Natural killer cell (primary cell): ENCODE measurements around the gene AHNAK2. TPM values are rescaled to one million over a fixed set of nuclear protein-coding genes. Genes with fewer than 3 reads are reported as not detected.

ENCODE experiments used
- ATAC-seq, 3 donors: fragments of 150-1000 bp in 2 of 3; fragments of 200-7000 bp in 1 of 3; cut with Tn5 transposase; 1 replicate in 1 of 3; 2 replicates in 2 of 3; pipeline ENCODE4 v1.10.0; 2021; ENCODE audit warnings: mild to moderate bottlenecking in 2 of 3, moderate library complexity in 2 of 3
- DNase-seq, 2 donors: peaks; one replicate each; pipeline versions ENCODE4 v3.0.0 to v3.0.0-alpha.2; 2013 to 2021; ENCODE audit warnings: mixed read lengths in 1 of 2
- H3K27ac ChIP-seq: one replicate; pipeline ENCODE4 v1.5.1; 2013; ENCODE audit warnings: mild to moderate bottlenecking, low read length
- H3K27me3 ChIP-seq: one replicate; pipeline ENCODE4 v1.6.1; 2013; ENCODE audit warnings: low read length; ENCODE audit not compliant: control insufficient read depth, insufficient read depth
- H3K36me3 ChIP-seq: one replicate; pipeline ENCODE4 v1.6.1; 2013; ENCODE audit warnings: low read length; ENCODE audit not compliant: control insufficient read depth, insufficient read depth
- H3K4me1 ChIP-seq: one replicate; pipeline ENCODE4 v1.6.1; 2013; ENCODE audit warnings: low read length; ENCODE audit not compliant: control insufficient read depth, insufficient read depth
- H3K4me3 ChIP-seq: one replicate; pipeline ENCODE4 v1.5.1; 2013; ENCODE audit warnings: low read length
- H3K9me3 ChIP-seq: one replicate; pipeline ENCODE4 v1.6.1; 2013; ENCODE audit warnings: low read length; ENCODE audit not compliant: control insufficient read depth, insufficient read depth
- H3K27ac Mint-ChIP-seq, 2 donors: one replicate each; pipeline ENCODE4 v1.8.0; 2022; ENCODE audit warnings: mild to moderate bottlenecking in 2 of 2, mixed read lengths in 2 of 2, moderate library complexity in 1 of 2
- H3K27me3 Mint-ChIP-seq, 2 donors: one replicate each; pipeline ENCODE4 v1.8.0; 2022; ENCODE audit warnings: low read depth in 2 of 2, mixed read lengths in 2 of 2
- H3K36me3 Mint-ChIP-seq: one replicate; pipeline ENCODE4 v1.8.0; 2022; ENCODE audit warnings: mixed read lengths
- H3K4me1 Mint-ChIP-seq, 2 donors: one replicate each; pipeline ENCODE4 v1.8.0; 2022; ENCODE audit warnings: mixed read lengths in 2 of 2
- H3K4me3 Mint-ChIP-seq: one replicate; pipeline ENCODE4 v1.8.0; 2022; ENCODE audit warnings: mild to moderate bottlenecking, moderate library complexity, mixed read lengths
- H3K9me3 Mint-ChIP-seq, 2 donors: one replicate each; pipeline ENCODE4 v1.8.0; 2022; ENCODE audit warnings: mixed read lengths in 2 of 2
- WGBS: methylation state at CpG from one replicate; pipeline ENCODE4 v1.1.7; 2013; ENCODE audit warnings: missing lambda C conversion rate; ENCODE audit not compliant: insufficient coverage; 5-methylcytosine and 5-hydroxymethylcytosine counted together
- intact Hi-C: fragments of 100-400 bp; cut with micrococcal nuclease; formaldehyde crosslinking; loops from one replicate; pipeline ENCODE4 v1.14.2; 2022
- total RNA-seq, 4 donors: library from RNA; stranded (reverse); fragments of 120-200 nt in 1 of 4; gene quantifications; one replicate each; pipeline versions ENCODE4 v1.2.3 to v1.2.4, GENCODE V29; 2013 to 2022
- TF ChIP-seq, protein P1 (sequence below): fragments of 200-600 bp; IDR thresholded peaks from one replicate; pipeline ENCODE4 v1.8.0; 2022; ENCODE audit warnings: antibody characterized with exemption

Gene AHNAK2
- total RNA-seq, 3 donors from 2014 or later (not counting 1 experiment from before 2014, with no cell fraction given) = 0.05 TPM; not detected in 2

GRCh38 chr14:105020815-105021655 is 42.9 kb upstream of the AHNAK2 start, which contains the start of gene CDCA4:
Gene CDCA4, minus strand, starts transcription at chr14:105021083. Its CDS starts 9,154 bp downstream, at chr14:105011929.
- no peaks in the 10 kb centered on the region for H3K9me3 Mint-ChIP-seq
- peak; percentile 98 for DNase-seq
- H3K27ac ChIP-seq = peak within 1 kb of the TSS; percentile 77
- under 1% methylated on average over 115 of the region's 115 CpGs for WGBS
- H3K4me1 Mint-ChIP-seq = peaks cover 35% of the 10 kb centered on the region in 2 donors
- H3K36me3 ChIP-seq = no peaks in the 10 kb centered on the region
- ATAC-seq = peak; percentile 83 to 93 (median 84)
- H3K27me3 ChIP-seq = no peaks in the 10 kb centered on the region
- no peaks in the 10 kb centered on the region for H3K36me3 Mint-ChIP-seq
- no peaks in the 10 kb centered on the region for H3K9me3 ChIP-seq
- no peaks in the 10 kb centered on the region for H3K27me3 Mint-ChIP-seq
- intact Hi-C loops = loop anchor here (1.0 kb wide), 2 partner anchors 36 to 470 kb away; partner anchors contain the start of genes CLBA1 and TEDC1
- peak within 1 kb of the TSS; percentile 88 to 92 for H3K27ac Mint-ChIP-seq
- H3K4me3 Mint-ChIP-seq = peak within 1 kb of the TSS; percentile 90
- peaks cover 44% of the 10 kb centered on the region for H3K4me1 ChIP-seq
- TF ChIP-seq, protein P1, sequence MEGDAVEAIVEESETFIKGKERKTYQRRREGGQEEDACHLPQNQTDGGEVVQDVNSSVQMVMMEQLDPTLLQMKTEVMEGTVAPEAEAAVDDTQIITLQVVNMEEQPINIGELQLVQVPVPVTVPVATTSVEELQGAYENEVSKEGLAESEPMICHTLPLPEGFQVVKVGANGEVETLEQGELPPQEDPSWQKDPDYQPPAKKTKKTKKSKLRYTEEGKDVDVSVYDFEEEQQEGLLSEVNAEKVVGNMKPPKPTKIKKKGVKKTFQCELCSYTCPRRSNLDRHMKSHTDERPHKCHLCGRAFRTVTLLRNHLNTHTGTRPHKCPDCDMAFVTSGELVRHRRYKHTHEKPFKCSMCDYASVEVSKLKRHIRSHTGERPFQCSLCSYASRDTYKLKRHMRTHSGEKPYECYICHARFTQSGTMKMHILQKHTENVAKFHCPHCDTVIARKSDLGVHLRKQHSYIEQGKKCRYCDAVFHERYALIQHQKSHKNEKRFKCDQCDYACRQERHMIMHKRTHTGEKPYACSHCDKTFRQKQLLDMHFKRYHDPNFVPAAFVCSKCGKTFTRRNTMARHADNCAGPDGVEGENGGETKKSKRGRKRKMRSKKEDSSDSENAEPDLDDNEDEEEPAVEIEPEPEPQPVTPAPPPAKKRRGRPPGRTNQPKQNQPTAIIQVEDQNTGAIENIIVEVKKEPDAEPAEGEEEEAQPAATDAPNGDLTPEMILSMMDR = no peak
- peak within 1 kb of the TSS; percentile 75 for H3K4me3 ChIP-seq

DNA sequence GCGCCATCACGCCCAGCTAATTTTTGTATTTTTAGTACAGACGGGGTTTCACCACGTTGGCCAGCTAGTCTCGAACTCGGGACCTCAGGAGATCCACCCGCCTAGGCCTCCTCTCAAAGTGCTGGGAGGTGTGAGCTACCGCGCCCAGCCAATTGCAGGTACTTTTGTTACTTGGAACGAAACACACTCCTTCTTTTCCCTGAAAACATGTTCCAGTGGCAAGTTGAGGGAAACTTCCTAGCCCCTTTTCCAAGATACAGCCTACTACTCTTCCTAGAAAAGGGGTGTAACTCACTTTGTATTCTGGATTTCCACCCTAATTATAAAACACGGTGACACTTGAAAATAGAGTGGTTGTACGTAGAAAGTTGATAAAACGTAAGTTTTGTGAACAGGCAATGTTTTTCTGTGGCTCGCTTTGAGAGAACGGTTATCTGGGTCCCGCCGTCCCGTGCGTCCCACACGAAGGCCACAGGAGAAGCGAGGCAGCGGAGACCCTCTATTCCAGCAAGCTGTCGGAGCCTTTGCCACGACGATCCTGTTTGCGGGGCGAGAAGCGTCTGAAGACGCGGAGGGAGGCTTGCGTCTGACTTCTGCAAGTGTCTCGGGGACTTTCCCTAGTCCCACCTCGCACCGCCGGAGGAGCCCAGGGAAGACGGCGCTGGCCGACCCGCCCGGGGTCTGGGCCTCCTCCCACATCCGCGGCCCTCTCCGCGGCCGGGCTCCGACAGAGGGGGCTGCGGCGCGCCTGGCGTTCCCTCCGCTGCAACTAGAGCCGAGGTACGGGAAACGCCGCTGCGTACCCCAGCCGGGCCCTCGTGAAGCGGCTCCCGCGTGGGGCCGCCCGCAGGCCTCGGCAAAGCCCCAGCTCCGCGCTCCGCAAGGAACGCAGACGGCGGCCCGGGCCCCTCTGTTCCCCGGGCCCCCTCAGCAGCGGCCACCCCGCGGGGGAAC is 42.0 kb upstream of the AHNAK2 start:
- Mint-ChIP-seq H3K4me1 (peaks cover 41 to 44% of the 10 kb centered on the region in 2 donors), H3K4me3 (peak overlapping the region; percentile 90), H3K27me3 (no peaks in the 10 kb centered on the region), H3K36me3 (no peaks in the 10 kb centered on the region), H3K9me3 (no peaks in the 10 kb centered on the region), H3K27ac (peak overlapping the region; percentile 88 to 92)
- no peaks in the 10 kb centered on the region for H3K27me3 ChIP-seq
- WGBS = 7% methylated on average over 74 of the region's 75 CpGs
- no peaks in the 10 kb centered on the region for H3K36me3 ChIP-seq
- no peaks in the 10 kb centered on the region for H3K9me3 ChIP-seq
- DNase-seq (peak; percentile 67 to 87), ATAC-seq (peak; percentile 39 to 59 (median 51))
- H3K4me3 ChIP-seq = peak overlapping the region; percentile 36
- intact Hi-C loops = no loop called here
- peaks cover 49% of the 10 kb centered on the region for H3K4me1 ChIP-seq
- TF ChIP-seq, protein P1 = no peak
- peak overlapping the region; percentile 72 for H3K27ac ChIP-seq

GRCh38 chr14:105018414-105018813 is 40.2 kb upstream of the AHNAK2 start:
- Mint-ChIP-seq H3K27me3 (no peaks in the 10 kb centered on the region), H3K4me3 (no peak overlapping the region), H3K4me1 (peaks cover 53 to 61% of the 10 kb centered on the region in 2 donors), H3K27ac (peak overlapping the region in 1 of 2 donors; percentile 92), H3K36me3 (no peaks in the 10 kb centered on the region), H3K9me3 (no peaks in the 10 kb centered on the region)
- WGBS = 79% methylated on average over 3 of the region's 4 CpGs
- no peak overlapping the region for H3K27ac ChIP-seq
- peaks cover 50% of the 10 kb centered on the region for H3K4me1 ChIP-seq
- intact Hi-C loops = no loop called here
- no peak for DNase-seq
- H3K27me3 ChIP-seq = no peaks in the 10 kb centered on the region
- no peaks in the 10 kb centered on the region for H3K9me3 ChIP-seq
- no peaks in the 10 kb centered on the region for H3K36me3 ChIP-seq
- no peak for ATAC-seq
- no peak overlapping the region for H3K4me3 ChIP-seq
- TF ChIP-seq, protein P1 = no peak
